ENCODE results near the gene TPSAB1.
"Not testable (repeated sequence)": the region's sequence is repeated elsewhere in the genome, so short reads cannot be mapped to it uniquely, and the experiment has no call there.

TPSAB1 gene

GRCh38 chr16:1263591-1264344 lies 23.3 kb downstream of the TPSAB1 start:
- no peaks in the 10 kb centered on the region for H3K36me3 ChIP-seq (ENCODE audit: control insufficient read depth, insufficient read depth, low read length)
- H3K27me3 ChIP-seq (ENCODE audit: control insufficient read depth, insufficient read depth, low read length), result peaks cover 24% of the 10 kb centered on the region; the same call in 1 of the 2 replicates
- H3K4me3 ChIP-seq (ENCODE audit: low read depth, low read length), result no peak overlapping the region
- H3K9ac ChIP-seq (ENCODE audit: low read depth, low read length), result no peak overlapping the region
- no peaks in the 10 kb centered on the region for H3K9me3 ChIP-seq (ENCODE audit: control insufficient read depth, insufficient read depth, low read length)
- H3K4me1 ChIP-seq (ENCODE audit: control insufficient read depth, insufficient read depth, low read length), result no peaks in the 10 kb centered on the region; the same call in 1 of the 2 replicates
- H3K27ac ChIP-seq (ENCODE audit: low read depth, low read length), result no peak overlapping the region

GRCh38 chr16:1264345-1265089 lies 24.0 kb downstream of the TPSAB1 start:
- H3K9ac ChIP-seq (ENCODE audit: low read depth, low read length), result no peak overlapping the region
- peaks cover 17% of the 10 kb centered on the region; the same call in 1 of the 2 replicates for H3K27me3 ChIP-seq (ENCODE audit: control insufficient read depth, insufficient read depth, low read length)
- H3K4me3 ChIP-seq (ENCODE audit: low read depth, low read length), result no peak overlapping the region
- no peaks in the 10 kb centered on the region for H3K9me3 ChIP-seq (ENCODE audit: control insufficient read depth, insufficient read depth, low read length)
- H3K36me3 ChIP-seq (ENCODE audit: control insufficient read depth, insufficient read depth, low read length), result no peaks in the 10 kb centered on the region
- H3K4me1 ChIP-seq (ENCODE audit: control insufficient read depth, insufficient read depth, low read length), result no peaks in the 10 kb centered on the region; the same call in 1 of the 2 replicates
- H3K27ac ChIP-seq (ENCODE audit: low read depth, low read length), result no peak overlapping the region

- no peak overlapping the region for H3K27ac ChIP-seq (ENCODE audit: low read depth, low read length)
- no peaks in the 10 kb centered on the region for H3K9me3 ChIP-seq (ENCODE audit: control insufficient read depth, insufficient read depth, low read length)
- no peaks in the 10 kb centered on the region; the same call in 1 of the 2 replicates for H3K4me1 ChIP-seq (ENCODE audit: control insufficient read depth, insufficient read depth, low read length)
- no peaks in the 10 kb centered on the region for H3K36me3 ChIP-seq (ENCODE audit: control insufficient read depth, insufficient read depth, low read length)
- no peak overlapping the region for H3K4me3 ChIP-seq (ENCODE audit: low read depth, low read length)
- no peak overlapping the region for H3K9ac ChIP-seq (ENCODE audit: low read depth, low read length)
- H3K27me3 ChIP-seq (ENCODE audit: control insufficient read depth, insufficient read depth, low read length), result peaks cover 11% of the 10 kb centered on the region; the same call in 1 of the 2 replicates
Observed at GRCh38 chr16:1265090-1265630, 24.7 kb downstream of the TPSAB1 start.

GRCh38 chr16:1265826-1266225 lies 25.3 kb downstream of the TPSAB1 start:
- Histone ChIP-seq H3K4me3 (ENCODE audit: low read depth, low read length) (no peak overlapping the region), H3K27ac (ENCODE audit: low read depth, low read length) (no peak overlapping the region), H3K9ac (ENCODE audit: low read depth, low read length) (no peak overlapping the region), H3K27me3 (ENCODE audit: control insufficient read depth, insufficient read depth, low read length) (peaks cover 7% of the 10 kb centered on the region; the same call in 1 of the 2 replicates), H3K9me3 (ENCODE audit: control insufficient read depth, insufficient read depth, low read length) (no peaks in the 10 kb centered on the region), H3K36me3 (ENCODE audit: control insufficient read depth, insufficient read depth, low read length) (no peaks in the 10 kb centered on the region), H3K4me1 (ENCODE audit: control insufficient read depth, insufficient read depth, low read length) (no peaks in the 10 kb centered on the region)

- H3K9me3 ChIP-seq (ENCODE audit: control insufficient read depth, insufficient read depth, low read length); H3K9ac ChIP-seq (ENCODE audit: low read depth, low read length); H3K36me3 ChIP-seq (ENCODE audit: control insufficient read depth, insufficient read depth, low read length); H3K27me3 ChIP-seq (ENCODE audit: control insufficient read depth, insufficient read depth, low read length); H3K27ac ChIP-seq (ENCODE audit: low read depth, low read length); H3K4me1 ChIP-seq (ENCODE audit: control insufficient read depth, insufficient read depth, low read length); H3K4me3 ChIP-seq (ENCODE audit: low read depth, low read length): not testable (repeated sequence)
Observed at GRCh38 chr16:1269418-1269817, 28.9 kb downstream of the TPSAB1 start.

- no peaks in the 10 kb centered on the region for H3K9me3 ChIP-seq (ENCODE audit: control insufficient read depth, insufficient read depth, low read length)
- no peaks in the 10 kb centered on the region for H3K4me1 ChIP-seq (ENCODE audit: control insufficient read depth, insufficient read depth, low read length)
- no peaks in the 10 kb centered on the region for H3K27me3 ChIP-seq (ENCODE audit: control insufficient read depth, insufficient read depth, low read length)
- no peaks in the 10 kb centered on the region for H3K36me3 ChIP-seq (ENCODE audit: control insufficient read depth, insufficient read depth, low read length)
- no peak overlapping the region for H3K9ac ChIP-seq (ENCODE audit: low read depth, low read length)
- no peak overlapping the region for H3K4me3 ChIP-seq (ENCODE audit: low read depth, low read length)
- H3K27ac ChIP-seq (ENCODE audit: low read depth, low read length), result no peak overlapping the region
Observed at GRCh38 chr16:1271380-1271723, 30.8 kb downstream of the TPSAB1 start.

GRCh38 chr16:1271724-1272413 lies 31.4 kb downstream of the TPSAB1 start:
- not testable (repeated sequence) for H3K27me3 ChIP-seq (ENCODE audit: control insufficient read depth, insufficient read depth, low read length); H3K4me3 ChIP-seq (ENCODE audit: low read depth, low read length); H3K27ac ChIP-seq (ENCODE audit: low read depth, low read length); H3K36me3 ChIP-seq (ENCODE audit: control insufficient read depth, insufficient read depth, low read length); H3K4me1 ChIP-seq (ENCODE audit: control insufficient read depth, insufficient read depth, low read length); H3K9ac ChIP-seq (ENCODE audit: low read depth, low read length); H3K9me3 ChIP-seq (ENCODE audit: control insufficient read depth, insufficient read depth, low read length)

GRCh38 chr16:1272453-1273198 lies 32.1 kb downstream of the TPSAB1 start:
- H3K4me1 ChIP-seq (ENCODE audit: control insufficient read depth, insufficient read depth, low read length), result 0 out of 2 replicates have a peak, but pooled peaks cover under 1% of the 10 kb centered on the region
- no peak overlapping the region for H3K9ac ChIP-seq (ENCODE audit: low read depth, low read length)
- H3K4me3 ChIP-seq (ENCODE audit: low read depth, low read length), result no peak overlapping the region
- no peaks in the 10 kb centered on the region for H3K9me3 ChIP-seq (ENCODE audit: control insufficient read depth, insufficient read depth, low read length)
- no peaks in the 10 kb centered on the region for H3K36me3 ChIP-seq (ENCODE audit: control insufficient read depth, insufficient read depth, low read length)
- H3K27ac ChIP-seq (ENCODE audit: low read depth, low read length), result no peak overlapping the region
- no peaks in the 10 kb centered on the region for H3K27me3 ChIP-seq (ENCODE audit: control insufficient read depth, insufficient read depth, low read length)

- no peak overlapping the region for H3K27ac ChIP-seq (ENCODE audit: low read depth, low read length)
- no peaks in the 10 kb centered on the region for H3K9me3 ChIP-seq (ENCODE audit: control insufficient read depth, insufficient read depth, low read length)
- no peaks in the 10 kb centered on the region for H3K36me3 ChIP-seq (ENCODE audit: control insufficient read depth, insufficient read depth, low read length)
- no peaks in the 10 kb centered on the region for H3K27me3 ChIP-seq (ENCODE audit: control insufficient read depth, insufficient read depth, low read length)
- no peak overlapping the region for H3K9ac ChIP-seq (ENCODE audit: low read depth, low read length)
- H3K4me3 ChIP-seq (ENCODE audit: low read depth, low read length), result no peak overlapping the region
- H3K4me1 ChIP-seq (ENCODE audit: control insufficient read depth, insufficient read depth, low read length), result peaks cover 9% of the 10 kb centered on the region; the same call in 1 of the 2 replicates
Observed at GRCh38 chr16:1273816-1274215, 33.3 kb downstream of the TPSAB1 start.

- Histone ChIP-seq H3K27ac (ENCODE audit: low read depth, low read length) (no peak overlapping the region), H3K9me3 (ENCODE audit: control insufficient read depth, insufficient read depth, low read length) (no peaks in the 10 kb centered on the region), H3K9ac (ENCODE audit: low read depth, low read length) (no peak overlapping the region), H3K4me3 (ENCODE audit: low read depth, low read length) (no peak overlapping the region), H3K27me3 (ENCODE audit: control insufficient read depth, insufficient read depth, low read length) (no peaks in the 10 kb centered on the region), H3K36me3 (ENCODE audit: control insufficient read depth, insufficient read depth, low read length) (no peaks in the 10 kb centered on the region), H3K4me1 (ENCODE audit: control insufficient read depth, insufficient read depth, low read length) (peaks cover 11% of the 10 kb centered on the region; the same call in 1 of the 2 replicates)
Observed at GRCh38 chr16:1274767-1275166, 34.3 kb downstream of the TPSAB1 start.
